Measurements from ENCODE around the gene IGSF21. TPM values are rescaled to one million over a fixed set of nuclear protein-coding genes. Genes with fewer than 3 reads are reported as not detected.

The IGSF21 gene
- total and polyA plus RNA-seq, 10 of the 15 experiments (the other 5 are each of a cell fraction or from before 2014, with no cell fraction given): 0.03 to 0.49 TPM; not detected in 8

GRCh38 chr1:18191037-18191436 is 83.4 kb downstream of the IGSF21 start:
- RAD21 ChIA-PET (ENCODE audit: unreplicated experiment): no interaction called here

More at GRCh38 chr1:18191037-18191436, 83.4 kb downstream of the IGSF21 start:
- ATAC-seq (no peak), FAIRE-seq (no peak), DNase-seq (ENCODE audit: low read depth, low spot score) (no peak)
- H3K27me3 ChIP-seq (replicated peaks in 1 of 2; ENCODE audit: control insufficient read depth in 2 of 2, insufficient read depth in 2 of 2, low read length in 1 of 2): 0 out of 4 replicates have a peak, but pooled peaks cover 0 to 1% of the 10 kb centered on the region in 2 experiments
- H3K27ac ChIP-seq (ENCODE audit: control insufficient read depth, insufficient read depth): no peak overlapping the region
- no peaks in the 10 kb centered on the region for H4K20me1 ChIP-seq (ENCODE audit: control insufficient read depth, insufficient read depth)
- ChIA-PET POLR2A (no interaction called here), SMC1A (ENCODE audit: uncharacterized antibody, unreplicated experiment) (no interaction called here), CTCF (no interaction called here)
- no TSS peak for BruUV-seq (replicated peaks)
- H2AFZ ChIP-seq (ENCODE audit: control insufficient read depth, low read depth, low read length): no peak overlapping the region
- intact Hi-C loops (cut with micrococcal nuclease; ENCODE audit: unreplicated experiment): no loop called here
- H3K4me2 ChIP-seq (ENCODE audit: control insufficient read depth, insufficient read depth): no peak overlapping the region
- no peak overlapping the region for H3K4me3 ChIP-seq
- no peaks in the 10 kb centered on the region; the same call in 2 of the 3 replicates for H3K9me3 ChIP-seq (replicated peaks; ENCODE audit: control insufficient read depth, insufficient read depth, low read length)
- TF ChIP-seq MYB (IDR thresholded peaks at IDR 0.05; ENCODE audit: borderline replicate concordance, low read depth, low read length) (no peak), ZNF217 (IDR thresholded peaks at IDR 0.05) (no peak), USF1 (IDR thresholded peaks at IDR 0.05; ENCODE audit: borderline replicate concordance, extremely low read length, insufficient read depth, low read depth, low read length) (no peak), PRDM15 (CRISPR knock-in tag; IDR thresholded peaks at IDR 0.05) (no peak), KDM1A (IDR thresholded peaks at IDR 0.05; ENCODE audit: borderline replicate concordance) (no peak)
- H3K36me3 ChIP-seq (ENCODE audit: control insufficient read depth in 2 of 2, insufficient read depth in 2 of 2, low read length in 1 of 2): no peaks in the 10 kb centered on the region
- in situ Hi-C loops (cut with MboI): no loop called here
- 0% methylated on average over 3 of the region's 3 CpGs for WGBS (ENCODE audit: insufficient coverage, insufficient replicate concordance, low lambda C conversion rate, missing lambda C conversion rate)
- no peaks in the 10 kb centered on the region for H3K79me2 ChIP-seq (ENCODE audit: control insufficient read depth, insufficient read depth, low read length)
- no peaks in the 10 kb centered on the region for H3K4me1 ChIP-seq (ENCODE audit: control insufficient read depth, insufficient read depth, low read length)
- no peak overlapping the region for H3K9ac ChIP-seq (ENCODE audit: control insufficient read depth, insufficient read depth, low read length)

All from GM12878 (cell line).